Ishikawa (cell line): ENCODE results near the gene CHPT1.

ENCODE experiments used
- CEBPB ChIP-seq: IDR thresholded peaks from 2 replicates; pipeline ENCODE4 v1.6.1; 2012
- CREB1 ChIP-seq: IDR thresholded peaks from 2 replicates; pipeline ENCODE4 v1.6.1; 2012; ENCODE audit warnings: low read depth
- EGR1 ChIP-seq: IDR thresholded peaks from 2 replicates; pipeline ENCODE4 v1.6.1; 2012
- EP300 ChIP-seq: IDR thresholded peaks from 2 replicates; pipeline ENCODE4 v1.6.1; 2012; ENCODE audit warnings: borderline replicate concordance
- FOXM1 ChIP-seq: IDR thresholded peaks from 2 replicates; pipeline ENCODE4 v1.6.1; 2012; ENCODE audit warnings: low read depth, borderline replicate concordance
- MAX ChIP-seq: IDR thresholded peaks from 2 replicates; pipeline ENCODE4 v1.6.1; 2012
- NFIC ChIP-seq: IDR thresholded peaks from 2 replicates; pipeline ENCODE4 v1.6.1; 2012
- RAD21 ChIP-seq: IDR thresholded peaks from 2 replicates; pipeline ENCODE4 v1.6.1; 2012; ENCODE audit warnings: low read depth
- REST ChIP-seq: IDR thresholded peaks from 2 replicates; pipeline ENCODE4 v1.6.1; 2012; ENCODE audit warnings: low read depth, mild to moderate bottlenecking
- TAF1 ChIP-seq: IDR thresholded peaks from 2 replicates; pipeline ENCODE4 v1.6.1; 2012; ENCODE audit warnings: low read depth, mild to moderate bottlenecking
- TCF12 ChIP-seq: IDR thresholded peaks from 2 replicates; pipeline ENCODE4 v1.6.1; 2012; ENCODE audit warnings: low read depth
- TEAD4 ChIP-seq: IDR thresholded peaks from 2 replicates; pipeline ENCODE4 v1.6.1; 2012
- USF1 ChIP-seq: IDR thresholded peaks from 2 replicates; pipeline ENCODE4 v1.6.1; 2012
- YY1 ChIP-seq: IDR thresholded peaks from 2 replicates; pipeline ENCODE4 v1.6.1; 2012; ENCODE audit warnings: low read depth
- ZBTB7A ChIP-seq: IDR thresholded peaks from 2 replicates; pipeline ENCODE4 v1.6.1; 2012; ENCODE audit warnings: low read depth

Gene CHPT1

GRCh38 chr12:101732318-101732717 lies 34.9 kb downstream of the CHPT1 start:
- TF ChIP-seq TEAD4 (no peak), RAD21 (no peak), CREB1 (no peak), CEBPB (no peak), FOXM1 (no peak), TAF1 (no peak), EP300 (no peak), YY1 (no peak), USF1 (no peak)

GRCh38 chr12:101733166-101733565 lies 35.7 kb downstream of the CHPT1 start:
- TF ChIP-seq NFIC, result 0 out of 2 replicates have a peak, but pooled peaks have one; percentile 8
- no peak for TF ChIP-seq FOXM1

GRCh38 chr12:101737476-101737875 lies 40.0 kb downstream of the CHPT1 start:
- no peak for TF ChIP-seq YY1
- TF ChIP-seq TEAD4, result no peak
- no peak for TF ChIP-seq TAF1
- no peak for TF ChIP-seq REST
- no peak for TF ChIP-seq NFIC
- TF ChIP-seq ZBTB7A, result no peak
- TF ChIP-seq CREB1, result no peak
- no peak for TF ChIP-seq TCF12
- TF ChIP-seq EGR1, result no peak
- no peak for TF ChIP-seq RAD21
- no peak for TF ChIP-seq MAX
- no peak for TF ChIP-seq CEBPB
- TF ChIP-seq FOXM1, result no peak
- no peak for TF ChIP-seq USF1
- TF ChIP-seq EP300, result no peak

- no peak for TF ChIP-seq RAD21
- no peak for TF ChIP-seq TAF1
- TF ChIP-seq YY1, result no peak
- TF ChIP-seq USF1, result no peak
- no peak for TF ChIP-seq EP300
- no peak for TF ChIP-seq REST
Measured at GRCh38 chr12:101738920-101739665, 41.7 kb downstream of the CHPT1 start, which contains the start of gene SYCP3. TSS of gene SYCP3 (minus strand) at chr12:101739462. CDS start at chr12:101737935, 1,527 bp downstream.

GRCh38 chr12:101740566-101740965 lies 43.1 kb downstream of the CHPT1 start:
- TF ChIP-seq EGR1 (no peak), EP300 (no peak), TAF1 (no peak), REST (no peak), YY1 (no peak), CREB1 (no peak), MAX (no peak)
